ENCODE measurements around the gene MAPK8.
A peak's percentile ranks its signal among the peaks of the same experiment; 100 is the strongest.

MAPK8 gene

DNA sequence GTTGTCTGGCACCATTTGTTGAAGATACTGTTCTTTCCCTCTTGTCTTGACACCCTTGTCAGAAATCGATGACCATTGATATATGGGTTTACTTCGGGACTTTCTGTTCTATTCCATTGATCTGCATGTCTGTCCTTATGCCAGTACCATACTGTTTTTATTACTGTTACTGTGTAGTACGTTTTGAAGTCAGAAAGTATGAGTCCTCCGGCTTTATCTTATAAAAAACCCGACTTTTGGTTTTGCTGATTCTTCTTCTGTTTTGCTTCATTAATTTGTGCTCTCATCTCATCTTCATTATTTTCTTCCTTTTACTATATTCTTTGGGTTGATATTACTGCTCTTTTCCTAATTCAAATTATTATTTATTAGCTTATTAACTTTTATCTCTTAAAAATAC, 52.4 kb downstream of the MAPK8 start:
- Histone ChIP-seq H3K9me3 (ENCODE audit: control insufficient read depth, insufficient read depth, low read length) (no peaks in the 10 kb centered on the region), H3K27me3 (ENCODE audit: control insufficient read depth, insufficient read depth, low read length) (no peaks in the 10 kb centered on the region), H3K4me1 (ENCODE audit: control insufficient read depth, insufficient read depth, low read length) (peaks cover 3% of the 10 kb centered on the region), H3K9ac (ENCODE audit: low read depth, low read length) (no peak overlapping the region), H3K27ac (ENCODE audit: low read depth, low read length) (no peak overlapping the region), H3K4me3 (ENCODE audit: low read depth, low read length) (no peak overlapping the region), H3K36me3 (ENCODE audit: control insufficient read depth, insufficient read depth, low read length) (no peaks in the 10 kb centered on the region)

DNA sequence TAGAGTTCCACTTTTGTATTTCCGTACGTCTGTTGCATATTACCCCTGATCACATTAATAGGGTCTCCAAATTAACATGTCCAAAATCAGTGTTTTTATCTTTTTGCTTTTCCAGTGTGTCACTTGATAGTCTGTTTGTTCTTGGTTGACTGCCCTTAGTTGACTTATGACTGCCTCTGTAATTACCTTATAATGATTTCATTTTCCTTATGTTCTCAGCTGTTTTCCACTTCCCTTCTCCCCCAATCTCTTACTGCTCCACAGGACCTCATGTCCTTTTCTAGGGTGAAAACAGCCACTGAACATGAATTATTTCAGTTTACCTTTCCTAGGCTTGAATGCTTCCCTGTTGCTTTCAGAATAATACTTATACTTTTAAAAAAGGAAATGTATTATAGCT, 54.7 kb downstream of the MAPK8 start:
- Histone ChIP-seq H3K9me3 (ENCODE audit: control insufficient read depth, insufficient read depth, low read length) (no peaks in the 10 kb centered on the region), H3K4me3 (ENCODE audit: low read depth, low read length) (no peak overlapping the region), H3K9ac (ENCODE audit: low read depth, low read length) (no peak overlapping the region), H3K27me3 (ENCODE audit: control insufficient read depth, insufficient read depth, low read length) (no peaks in the 10 kb centered on the region), H3K36me3 (ENCODE audit: control insufficient read depth, insufficient read depth, low read length) (no peaks in the 10 kb centered on the region), H3K4me1 (ENCODE audit: control insufficient read depth, insufficient read depth, low read length) (peaks cover 14% of the 10 kb centered on the region), H3K27ac (ENCODE audit: low read depth, low read length) (no peak overlapping the region)

DNA sequence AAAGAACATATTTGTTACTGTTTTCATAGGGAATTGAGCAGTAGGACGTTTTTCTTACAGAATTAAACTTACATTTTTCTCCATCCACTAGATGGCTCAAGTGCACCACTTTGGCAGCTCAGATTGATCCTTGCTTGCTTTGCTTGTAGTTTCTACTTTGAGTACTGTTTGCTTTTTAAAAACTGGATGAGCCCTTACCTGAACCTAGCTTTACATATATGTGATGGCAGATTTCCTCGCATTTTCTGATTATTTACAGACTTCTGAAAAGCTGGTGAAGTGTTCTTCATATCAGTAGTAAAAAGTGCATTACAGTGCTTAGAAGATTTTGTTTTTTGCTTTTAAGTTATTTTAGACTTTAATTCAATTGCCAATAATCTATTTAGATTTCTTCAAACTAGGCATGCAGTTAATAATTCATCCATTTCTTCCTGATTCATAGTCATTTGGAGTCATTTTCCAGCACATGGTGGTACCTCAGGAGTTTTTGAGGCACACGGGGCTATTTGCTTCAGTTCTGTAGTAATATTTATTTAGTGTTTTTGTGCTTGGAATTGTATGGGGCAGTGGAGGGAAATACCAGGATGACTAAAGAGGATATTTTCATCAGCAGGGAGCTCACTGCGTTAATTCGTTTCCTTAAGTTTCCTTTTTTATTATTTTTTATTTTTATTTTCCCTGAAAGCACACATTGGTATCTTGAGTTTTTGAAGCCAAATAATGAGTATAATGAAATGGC, 57.3 kb downstream of the MAPK8 start:
- no peaks in the 10 kb centered on the region for H3K9me3 ChIP-seq (ENCODE audit: control insufficient read depth, insufficient read depth, low read length)
- no peaks in the 10 kb centered on the region for H3K36me3 ChIP-seq (ENCODE audit: control insufficient read depth, insufficient read depth, low read length)
- no peak overlapping the region for H3K9ac ChIP-seq (ENCODE audit: low read depth, low read length)
- H3K4me3 ChIP-seq (ENCODE audit: low read depth, low read length), result no peak overlapping the region
- peaks cover 14% of the 10 kb centered on the region for H3K4me1 ChIP-seq (ENCODE audit: control insufficient read depth, insufficient read depth, low read length)
- no peaks in the 10 kb centered on the region for H3K27me3 ChIP-seq (ENCODE audit: control insufficient read depth, insufficient read depth, low read length)
- peak overlapping the region; percentile 16 for H3K27ac ChIP-seq (ENCODE audit: low read depth, low read length)

DNA sequence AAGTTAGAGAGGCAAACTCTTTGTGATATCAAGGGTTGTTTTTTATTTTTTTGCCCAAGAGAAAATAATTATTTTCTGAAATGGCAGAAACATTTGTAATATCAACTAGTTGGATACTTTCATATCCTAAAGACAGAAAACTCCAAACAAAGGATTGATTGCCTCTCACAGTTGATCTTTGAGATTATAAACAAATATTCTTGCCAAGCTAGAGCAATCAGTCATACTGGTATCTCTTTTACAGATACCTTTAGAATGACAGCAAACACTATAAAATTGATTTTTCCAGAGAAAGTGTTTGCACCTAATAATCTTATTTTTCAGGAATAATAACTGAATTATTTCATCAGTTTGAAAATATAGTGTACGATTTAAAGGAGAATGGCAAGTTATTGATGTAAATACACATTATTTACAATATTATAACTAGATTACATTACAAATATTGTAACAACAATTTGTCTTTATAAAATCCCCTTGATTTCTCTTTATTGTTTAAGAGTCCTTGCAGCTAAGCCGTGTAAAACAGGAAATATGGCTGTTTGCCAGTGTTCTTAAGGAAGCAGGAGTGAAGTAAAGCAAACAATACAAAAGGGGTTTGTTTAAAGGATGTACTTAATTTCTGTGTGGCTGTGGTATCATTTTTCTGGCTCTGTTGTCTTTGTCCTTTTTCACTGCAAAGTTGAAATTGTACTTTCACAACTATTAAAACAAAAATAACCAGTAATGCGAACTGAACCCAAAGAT, 58.4 kb downstream of the MAPK8 start:
- no peak overlapping the region for H3K27ac ChIP-seq (ENCODE audit: low read depth, low read length)
- H3K27me3 ChIP-seq (ENCODE audit: control insufficient read depth, insufficient read depth, low read length), result no peaks in the 10 kb centered on the region
- H3K4me3 ChIP-seq (ENCODE audit: low read depth, low read length), result no peak overlapping the region
- H3K4me1 ChIP-seq (ENCODE audit: control insufficient read depth, insufficient read depth, low read length), result peaks cover 14% of the 10 kb centered on the region
- H3K9ac ChIP-seq (ENCODE audit: low read depth, low read length), result no peak overlapping the region
- H3K9me3 ChIP-seq (ENCODE audit: control insufficient read depth, insufficient read depth, low read length), result no peaks in the 10 kb centered on the region
- H3K36me3 ChIP-seq (ENCODE audit: control insufficient read depth, insufficient read depth, low read length), result no peaks in the 10 kb centered on the region

DNA sequence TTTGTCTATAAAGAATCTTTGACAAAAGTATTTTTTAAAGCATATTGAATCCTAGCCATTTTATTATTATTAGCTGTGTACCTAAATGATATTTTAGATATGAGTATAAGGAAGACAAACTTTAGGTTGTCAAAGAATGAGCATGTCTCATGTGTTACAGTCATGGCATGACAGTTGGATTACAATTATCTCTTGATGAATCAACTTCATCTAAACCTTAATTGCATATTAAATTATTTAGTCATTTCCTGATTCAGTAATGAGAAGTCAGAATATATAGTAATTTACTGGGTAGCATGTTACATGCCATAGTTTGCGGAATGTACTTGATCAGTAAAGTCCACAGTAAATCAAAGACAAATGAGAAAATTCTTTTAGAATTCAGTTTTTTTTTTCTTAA, 59.2 kb downstream of the MAPK8 start:
- peaks cover 14% of the 10 kb centered on the region for H3K4me1 ChIP-seq (ENCODE audit: control insufficient read depth, insufficient read depth, low read length)
- no peaks in the 10 kb centered on the region for H3K36me3 ChIP-seq (ENCODE audit: control insufficient read depth, insufficient read depth, low read length)
- H3K9ac ChIP-seq (ENCODE audit: low read depth, low read length), result no peak overlapping the region
- H3K4me3 ChIP-seq (ENCODE audit: low read depth, low read length), result no peak overlapping the region
- no peaks in the 10 kb centered on the region for H3K27me3 ChIP-seq (ENCODE audit: control insufficient read depth, insufficient read depth, low read length)
- no peaks in the 10 kb centered on the region for H3K9me3 ChIP-seq (ENCODE audit: control insufficient read depth, insufficient read depth, low read length)
- H3K27ac ChIP-seq (ENCODE audit: low read depth, low read length), result no peak overlapping the region

DNA sequence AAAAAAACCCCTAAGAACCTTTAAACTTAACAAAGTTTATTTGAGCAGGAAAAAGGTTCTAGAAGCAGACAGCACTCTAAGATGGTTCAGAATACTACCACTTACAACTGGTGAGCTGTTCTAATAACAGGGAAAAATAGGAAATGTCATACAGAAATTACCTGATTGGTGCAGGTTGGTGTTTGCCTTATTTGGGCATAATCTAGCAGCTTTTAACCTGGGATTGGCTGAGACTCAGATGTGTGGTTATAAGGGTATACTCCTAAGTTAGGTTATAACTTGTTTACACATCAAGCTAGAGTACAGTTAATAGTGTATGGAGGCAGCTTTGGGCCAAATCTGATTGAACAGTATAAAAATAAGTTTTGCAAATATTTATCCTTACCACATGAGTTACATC, 59.8 kb downstream of the MAPK8 start:
- no peaks in the 10 kb centered on the region for H3K27me3 ChIP-seq (ENCODE audit: control insufficient read depth, insufficient read depth, low read length)
- H3K36me3 ChIP-seq (ENCODE audit: control insufficient read depth, insufficient read depth, low read length), result no peaks in the 10 kb centered on the region
- no peak overlapping the region for H3K9ac ChIP-seq (ENCODE audit: low read depth, low read length)
- no peak overlapping the region for H3K27ac ChIP-seq (ENCODE audit: low read depth, low read length)
- H3K9me3 ChIP-seq (ENCODE audit: control insufficient read depth, insufficient read depth, low read length), result no peaks in the 10 kb centered on the region
- H3K4me3 ChIP-seq (ENCODE audit: low read depth, low read length), result no peak overlapping the region
- H3K4me1 ChIP-seq (ENCODE audit: control insufficient read depth, insufficient read depth, low read length), result peaks cover 14% of the 10 kb centered on the region

DNA sequence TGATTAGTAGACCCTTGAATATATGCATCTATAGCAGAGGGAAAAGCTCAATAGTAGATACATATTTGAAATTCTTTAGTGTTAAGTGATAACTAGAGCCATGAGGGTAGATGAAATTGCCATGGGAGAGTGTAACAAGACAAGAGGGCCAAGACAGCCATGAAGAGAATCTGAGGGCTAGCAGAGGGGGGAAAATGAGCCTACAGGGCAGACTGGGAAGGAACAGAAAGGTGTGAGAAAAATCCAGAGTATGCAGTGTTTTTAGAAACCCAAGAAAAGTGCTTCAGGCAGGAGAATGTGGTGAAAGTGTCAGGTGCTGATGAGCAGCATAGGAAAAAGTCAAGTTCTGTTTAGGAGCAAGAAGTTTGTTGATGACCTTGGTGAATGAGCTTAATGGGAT, 63.0 kb downstream of the MAPK8 start:
- Histone ChIP-seq H3K4me1 (ENCODE audit: control insufficient read depth, insufficient read depth, low read length) (0 out of 2 replicates have a peak, but pooled peaks cover 5% of the 10 kb centered on the region), H3K27me3 (ENCODE audit: control insufficient read depth, insufficient read depth, low read length) (no peaks in the 10 kb centered on the region), H3K9ac (ENCODE audit: low read depth, low read length) (no peak overlapping the region), H3K4me3 (ENCODE audit: low read depth, low read length) (no peak overlapping the region), H3K9me3 (ENCODE audit: control insufficient read depth, insufficient read depth, low read length) (no peaks in the 10 kb centered on the region), H3K27ac (ENCODE audit: low read depth, low read length) (no peak overlapping the region), H3K36me3 (ENCODE audit: control insufficient read depth, insufficient read depth, low read length) (no peaks in the 10 kb centered on the region)

DNA sequence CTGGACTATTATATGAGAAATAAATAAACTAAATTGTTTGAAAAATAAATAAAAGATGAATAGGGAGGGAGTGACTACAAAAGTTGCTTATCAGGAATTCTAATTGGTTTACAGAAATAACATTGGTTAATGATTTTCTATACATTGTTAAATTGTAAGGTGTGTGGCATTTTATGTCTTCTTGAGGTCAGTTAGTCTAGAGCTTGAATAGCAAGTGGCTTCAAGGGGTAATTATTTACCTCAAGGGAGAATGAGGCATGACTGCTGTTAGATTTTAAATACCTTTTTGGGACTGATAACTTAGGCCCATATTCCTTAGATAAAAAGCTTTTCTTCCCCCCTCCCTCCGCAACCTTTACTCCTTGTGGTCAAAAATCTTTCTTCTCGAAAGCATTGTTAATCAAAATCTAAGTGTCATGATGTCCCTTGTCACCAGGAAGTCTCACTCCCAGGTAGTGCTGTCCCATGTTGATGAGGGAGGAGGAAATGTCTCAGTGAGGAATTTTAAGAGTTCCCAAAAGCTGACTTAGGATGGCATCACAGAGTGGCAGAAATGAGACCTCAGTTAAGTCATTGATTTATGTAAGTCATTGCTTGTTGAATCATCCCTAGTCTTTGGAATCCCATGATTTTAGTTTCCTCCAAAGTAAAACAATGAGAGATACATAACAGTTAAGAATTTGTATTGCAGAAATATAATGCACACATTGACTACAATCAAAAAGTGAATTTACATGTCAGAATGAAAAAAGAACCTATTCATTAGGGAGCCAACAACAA, 71.5 kb downstream of the MAPK8 start:
- H3K36me3 ChIP-seq (ENCODE audit: control insufficient read depth, insufficient read depth, low read length), result no peaks in the 10 kb centered on the region
- H3K9me3 ChIP-seq (ENCODE audit: control insufficient read depth, insufficient read depth, low read length), result no peaks in the 10 kb centered on the region
- peaks cover under 1% of the 10 kb centered on the region for H3K4me1 ChIP-seq (ENCODE audit: control insufficient read depth, insufficient read depth, low read length)

DNA sequence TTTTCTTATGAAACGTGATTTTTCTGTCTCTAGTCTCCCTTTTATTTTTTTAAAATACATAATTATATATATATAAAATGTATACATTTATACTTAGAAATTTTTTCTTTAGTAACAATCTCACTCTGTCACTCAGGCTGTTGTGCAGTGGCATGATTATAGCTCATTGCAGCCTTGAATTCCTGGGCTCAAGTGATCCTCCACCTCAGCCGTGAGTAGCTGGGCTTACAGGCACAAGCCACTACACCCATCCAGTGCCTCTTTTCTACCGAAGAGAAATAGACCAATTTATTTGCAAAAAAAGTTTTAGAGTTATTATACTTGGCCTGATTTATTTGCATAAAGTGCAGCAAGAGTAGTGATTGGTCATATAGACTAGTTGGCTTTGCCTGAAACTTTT, 72.2 kb downstream of the MAPK8 start:
- H3K4me3 ChIP-seq (ENCODE audit: low read depth, low read length), result no peak overlapping the region
- H3K36me3 ChIP-seq (ENCODE audit: control insufficient read depth, insufficient read depth, low read length), result no peaks in the 10 kb centered on the region
- H3K9me3 ChIP-seq (ENCODE audit: control insufficient read depth, insufficient read depth, low read length), result no peaks in the 10 kb centered on the region
- peaks cover 8% of the 10 kb centered on the region for H3K4me1 ChIP-seq (ENCODE audit: control insufficient read depth, insufficient read depth, low read length)
- H3K27me3 ChIP-seq (ENCODE audit: control insufficient read depth, insufficient read depth, low read length), result no peaks in the 10 kb centered on the region
- H3K27ac ChIP-seq (ENCODE audit: low read depth, low read length), result no peak overlapping the region
- H3K9ac ChIP-seq (ENCODE audit: low read depth, low read length), result no peak overlapping the region

More for the DNA sequence above, 71.5 kb downstream of the MAPK8 start:
- no peak overlapping the region for H3K27ac ChIP-seq (ENCODE audit: low read depth, low read length)
- H3K4me3 ChIP-seq (ENCODE audit: low read depth, low read length), result no peak overlapping the region
- no peak overlapping the region for H3K9ac ChIP-seq (ENCODE audit: low read depth, low read length)
- no peaks in the 10 kb centered on the region for H3K27me3 ChIP-seq (ENCODE audit: control insufficient read depth, insufficient read depth, low read length)

DNA sequence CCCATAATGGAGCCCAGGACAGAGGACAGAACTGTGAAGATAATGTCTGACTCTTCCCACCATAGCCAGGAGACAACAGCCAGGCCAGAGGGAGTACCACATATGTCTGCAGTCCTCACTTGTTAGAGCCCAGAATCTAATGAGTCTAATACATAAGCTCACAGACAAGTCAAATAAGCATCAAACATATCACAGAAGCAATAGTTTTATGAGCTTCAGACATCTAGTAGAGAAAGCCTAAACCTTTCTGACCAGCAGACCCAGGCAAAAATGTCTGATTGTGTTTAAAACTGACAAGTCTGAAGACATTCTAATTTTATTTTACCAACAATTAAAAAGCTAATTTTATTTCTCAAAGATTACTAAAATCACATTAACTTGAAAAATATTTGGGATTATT, 75.5 kb downstream of the MAPK8 start:
- H3K9me3 ChIP-seq (ENCODE audit: control insufficient read depth, insufficient read depth, low read length), result no peaks in the 10 kb centered on the region
- H3K4me1 ChIP-seq (ENCODE audit: control insufficient read depth, insufficient read depth, low read length), result peaks cover 18% of the 10 kb centered on the region
- no peak overlapping the region for H3K9ac ChIP-seq (ENCODE audit: low read depth, low read length)
- no peak overlapping the region for H3K27ac ChIP-seq (ENCODE audit: low read depth, low read length)
- no peak overlapping the region for H3K4me3 ChIP-seq (ENCODE audit: low read depth, low read length)
- H3K27me3 ChIP-seq (ENCODE audit: control insufficient read depth, insufficient read depth, low read length), result no peaks in the 10 kb centered on the region
- no peaks in the 10 kb centered on the region for H3K36me3 ChIP-seq (ENCODE audit: control insufficient read depth, insufficient read depth, low read length)

DNA sequence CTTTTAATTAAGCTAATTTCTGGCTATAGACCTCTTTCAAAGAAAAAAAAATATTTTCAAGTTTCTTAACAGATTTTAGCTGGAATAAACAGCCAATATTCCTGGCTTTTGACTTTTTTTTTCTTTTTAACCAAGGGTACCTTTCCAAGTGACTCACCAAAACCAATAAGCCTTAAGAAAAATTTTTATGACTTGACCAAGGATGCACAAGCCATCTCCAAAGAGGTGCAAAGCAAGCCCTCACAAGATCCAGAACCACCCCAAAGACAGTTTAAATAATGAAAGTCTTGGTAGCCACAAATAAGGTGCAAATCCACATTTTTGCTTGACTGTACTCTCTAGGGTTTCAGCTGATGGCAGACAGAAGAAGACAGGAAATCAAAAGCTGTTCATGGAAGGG, 76.5 kb downstream of the MAPK8 start:
- Histone ChIP-seq H3K36me3 (ENCODE audit: control insufficient read depth, insufficient read depth, low read length) (no peaks in the 10 kb centered on the region), H3K27ac (ENCODE audit: low read depth, low read length) (peak overlapping the region; percentile 51), H3K4me1 (ENCODE audit: control insufficient read depth, insufficient read depth, low read length) (peaks cover 18% of the 10 kb centered on the region), H3K4me3 (ENCODE audit: low read depth, low read length) (no peak overlapping the region), H3K9me3 (ENCODE audit: control insufficient read depth, insufficient read depth, low read length) (no peaks in the 10 kb centered on the region), H3K27me3 (ENCODE audit: control insufficient read depth, insufficient read depth, low read length) (no peaks in the 10 kb centered on the region), H3K9ac (ENCODE audit: low read depth, low read length) (no peak overlapping the region)

Measured in HUES48 (cell line).